AG09319 (cell line): ENCODE data around the gene IQCN.

Experiments used
- DNase-seq: peaks from one replicate; pipeline ENCODE4 v3.0.0-alpha.2; 2010; ENCODE audit warnings: low read depth; ENCODE audit errors: extremely low read depth
- TF ChIP-seq, protein P1 (sequence below): IDR thresholded peaks from 2 replicates; pipeline ENCODE4 v1.5.1; 2011; ENCODE audit warnings: low read depth, mild to moderate bottlenecking, inconsistent platforms, low read length, moderate library complexity

IQCN gene

DNA sequence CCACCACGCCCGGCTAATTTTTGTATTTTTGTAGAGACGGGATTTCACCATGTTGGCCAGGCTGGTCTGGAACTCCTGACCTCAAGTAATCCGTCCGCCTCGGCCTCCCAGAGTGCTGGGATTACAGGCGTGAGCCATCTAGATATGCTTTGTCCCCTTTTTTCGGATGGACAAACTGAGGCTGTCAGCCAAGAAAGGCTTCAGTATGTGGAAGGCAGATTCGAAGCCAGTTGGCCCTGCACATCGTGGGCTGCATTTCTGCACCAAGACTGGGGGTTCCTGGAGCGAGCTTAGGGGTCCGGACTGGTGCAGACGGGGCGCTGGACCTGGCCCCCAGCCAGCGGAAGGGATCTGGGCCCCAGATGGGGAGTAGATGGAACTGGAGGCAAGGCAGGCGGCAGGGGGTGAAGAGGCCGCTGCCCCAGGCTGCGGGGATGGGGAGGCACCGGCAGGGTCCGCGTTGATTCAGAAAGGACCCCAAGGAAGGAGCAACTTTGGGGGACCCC is 16.8 kb upstream of the IQCN start:
- DNase-seq, result no peak
- TF ChIP-seq, protein P1, sequence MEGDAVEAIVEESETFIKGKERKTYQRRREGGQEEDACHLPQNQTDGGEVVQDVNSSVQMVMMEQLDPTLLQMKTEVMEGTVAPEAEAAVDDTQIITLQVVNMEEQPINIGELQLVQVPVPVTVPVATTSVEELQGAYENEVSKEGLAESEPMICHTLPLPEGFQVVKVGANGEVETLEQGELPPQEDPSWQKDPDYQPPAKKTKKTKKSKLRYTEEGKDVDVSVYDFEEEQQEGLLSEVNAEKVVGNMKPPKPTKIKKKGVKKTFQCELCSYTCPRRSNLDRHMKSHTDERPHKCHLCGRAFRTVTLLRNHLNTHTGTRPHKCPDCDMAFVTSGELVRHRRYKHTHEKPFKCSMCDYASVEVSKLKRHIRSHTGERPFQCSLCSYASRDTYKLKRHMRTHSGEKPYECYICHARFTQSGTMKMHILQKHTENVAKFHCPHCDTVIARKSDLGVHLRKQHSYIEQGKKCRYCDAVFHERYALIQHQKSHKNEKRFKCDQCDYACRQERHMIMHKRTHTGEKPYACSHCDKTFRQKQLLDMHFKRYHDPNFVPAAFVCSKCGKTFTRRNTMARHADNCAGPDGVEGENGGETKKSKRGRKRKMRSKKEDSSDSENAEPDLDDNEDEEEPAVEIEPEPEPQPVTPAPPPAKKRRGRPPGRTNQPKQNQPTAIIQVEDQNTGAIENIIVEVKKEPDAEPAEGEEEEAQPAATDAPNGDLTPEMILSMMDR, result no peak

DNA sequence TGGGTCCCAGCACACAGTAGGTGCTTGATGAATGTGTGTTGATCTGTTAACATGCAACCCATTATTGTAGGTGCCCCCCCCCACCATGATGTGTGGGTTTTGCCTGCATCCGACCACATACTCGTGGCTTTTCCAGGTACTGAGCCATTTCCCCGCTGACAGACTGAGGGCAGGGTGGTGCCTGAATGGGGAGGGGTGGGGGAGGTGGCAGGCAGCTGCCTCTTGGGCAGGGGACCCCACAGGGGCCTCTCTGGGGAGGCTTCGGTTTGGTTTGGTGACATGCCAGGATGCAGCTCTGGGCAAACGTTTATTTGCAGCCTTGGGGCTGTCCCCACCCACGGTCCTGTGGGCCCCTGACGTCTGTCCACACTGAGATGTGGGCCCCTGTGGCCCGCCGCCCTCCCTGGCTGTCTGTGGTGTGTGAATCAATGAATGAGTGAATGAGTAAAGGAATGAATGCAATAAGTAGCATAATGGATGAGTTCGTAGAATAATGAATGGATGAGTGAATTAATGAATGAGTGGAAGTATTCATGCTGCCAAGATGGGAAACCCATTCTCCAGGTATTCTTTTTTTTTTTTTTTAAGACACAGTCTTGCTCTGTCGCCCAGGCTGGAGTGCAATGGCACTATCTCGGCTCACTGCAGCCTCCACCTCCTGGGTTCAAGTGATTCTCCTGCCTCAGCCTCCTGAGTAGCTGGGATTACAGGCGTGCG is 16.2 kb upstream of the IQCN start:
- TF ChIP-seq, protein P1, result no peak
- no peak for DNase-seq

DNA sequence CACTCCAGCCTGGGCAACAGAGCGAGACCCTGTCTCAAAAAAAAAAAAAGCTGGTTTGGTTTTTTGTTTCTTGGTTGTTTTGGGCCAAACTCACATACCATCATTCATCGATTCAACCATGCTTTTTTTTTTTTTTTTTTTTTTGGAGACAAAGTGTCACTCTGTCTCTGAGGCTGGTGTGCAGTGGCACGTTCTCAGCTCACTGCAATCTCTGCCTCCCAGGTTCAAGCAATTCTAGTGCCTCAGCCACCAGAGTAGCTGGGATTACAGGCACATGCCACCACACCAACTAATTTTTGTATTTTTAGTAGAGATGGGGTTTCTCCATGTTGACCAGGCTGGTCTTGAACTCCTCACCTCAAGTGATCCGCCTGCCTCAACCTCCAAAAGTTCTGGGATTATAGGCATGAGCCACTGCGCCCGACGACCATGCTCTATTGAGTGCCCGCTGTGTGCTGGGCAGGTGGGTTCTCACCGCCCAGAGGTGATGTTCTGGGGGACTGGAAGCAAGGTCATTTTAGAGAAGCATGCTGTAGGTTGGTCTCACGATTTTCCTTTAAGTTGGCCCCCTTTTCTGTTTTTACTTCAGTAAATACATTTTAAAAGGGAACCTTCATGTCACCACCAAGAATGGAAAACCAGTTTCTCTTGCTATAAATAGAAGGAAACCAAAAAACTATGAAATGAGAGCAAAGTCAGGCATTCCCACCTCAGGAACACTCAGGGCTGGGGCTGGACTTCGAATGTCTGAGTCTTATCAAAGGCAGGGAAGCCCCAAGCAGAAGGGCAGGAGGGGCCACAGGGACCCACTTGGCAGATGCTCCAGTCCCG is 15.4 kb upstream of the IQCN start:
- no peak for DNase-seq
- TF ChIP-seq, protein P1, result no peak

DNA sequence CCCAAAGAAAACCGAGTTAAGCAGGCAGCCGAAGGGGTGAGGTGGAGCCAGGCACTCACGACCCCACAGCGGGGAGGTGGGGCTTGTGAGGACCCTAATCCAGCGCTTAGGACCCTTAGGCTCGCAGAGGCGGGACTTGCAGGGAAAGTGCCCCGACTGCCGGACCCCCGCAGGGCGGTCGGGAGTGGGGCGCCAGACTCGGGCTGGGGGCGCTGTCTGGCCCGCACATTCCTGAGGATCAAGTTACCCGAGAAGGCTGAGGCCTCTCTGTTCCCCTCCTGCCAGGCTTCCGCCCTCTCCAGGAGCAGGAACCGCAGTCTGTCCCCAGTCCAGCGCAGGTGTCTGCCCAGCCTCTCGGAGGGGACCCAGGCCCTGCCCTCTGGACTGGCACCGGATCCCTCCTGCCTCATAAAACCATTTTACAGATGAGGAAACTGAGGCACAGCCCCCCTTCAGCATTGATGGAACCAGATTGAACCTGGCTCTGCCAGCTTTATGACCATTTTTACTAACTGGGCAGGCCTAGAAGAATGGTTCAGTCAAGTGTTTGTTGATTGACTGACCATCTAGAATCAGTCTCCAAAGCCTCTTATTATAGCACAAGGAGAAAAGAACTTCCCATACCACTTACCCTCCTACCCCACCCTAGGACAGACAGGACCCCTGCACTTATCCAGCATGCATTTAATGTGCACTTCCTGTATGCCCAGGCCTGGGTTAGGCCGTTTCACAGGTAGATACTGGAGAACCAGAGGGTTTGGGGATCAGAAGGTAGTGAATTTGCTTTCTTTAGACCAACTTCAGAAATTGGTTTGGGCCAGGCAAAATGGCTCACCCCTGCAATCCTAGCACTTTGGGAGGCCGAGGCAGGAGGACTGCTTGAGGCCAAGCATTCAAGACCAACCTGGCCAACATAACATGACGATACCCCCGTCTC is 13.9 kb upstream of the IQCN start:
- TF ChIP-seq, protein P1, result no peak
- no peak for DNase-seq

DNA sequence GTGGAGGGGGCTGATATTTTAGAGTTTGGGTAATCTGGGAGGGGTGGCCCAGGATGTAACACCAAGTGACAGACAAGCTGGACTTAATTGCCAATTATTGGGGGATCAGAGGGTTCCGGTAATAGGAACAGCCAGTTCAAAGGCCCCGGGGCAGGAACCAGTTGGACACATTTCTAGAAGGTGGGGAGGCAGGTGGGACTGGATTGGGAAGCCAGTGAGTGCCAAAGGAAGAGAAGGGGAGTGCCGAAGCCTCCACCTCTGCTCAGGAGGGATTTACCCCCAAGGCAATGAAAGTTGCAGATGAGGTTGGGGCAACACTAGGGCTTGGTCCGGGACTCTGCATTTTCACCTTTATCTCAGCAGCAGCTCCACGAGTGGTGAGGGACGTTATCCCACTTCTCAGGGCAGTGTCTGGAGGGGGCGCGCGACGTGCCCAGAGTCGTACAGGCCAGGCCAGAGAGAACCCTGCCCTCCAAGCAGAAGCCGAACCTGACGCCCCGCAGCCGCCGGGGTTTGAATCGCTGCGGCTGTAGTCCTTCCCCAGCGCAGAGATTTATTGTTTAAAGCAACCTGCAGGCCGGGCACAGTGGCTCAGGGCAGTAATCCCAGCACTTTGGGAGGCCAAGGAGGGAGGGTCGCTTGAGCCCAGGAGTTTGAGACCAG is 12.9 kb upstream of the IQCN start:
- DNase-seq, result no peak

DNA sequence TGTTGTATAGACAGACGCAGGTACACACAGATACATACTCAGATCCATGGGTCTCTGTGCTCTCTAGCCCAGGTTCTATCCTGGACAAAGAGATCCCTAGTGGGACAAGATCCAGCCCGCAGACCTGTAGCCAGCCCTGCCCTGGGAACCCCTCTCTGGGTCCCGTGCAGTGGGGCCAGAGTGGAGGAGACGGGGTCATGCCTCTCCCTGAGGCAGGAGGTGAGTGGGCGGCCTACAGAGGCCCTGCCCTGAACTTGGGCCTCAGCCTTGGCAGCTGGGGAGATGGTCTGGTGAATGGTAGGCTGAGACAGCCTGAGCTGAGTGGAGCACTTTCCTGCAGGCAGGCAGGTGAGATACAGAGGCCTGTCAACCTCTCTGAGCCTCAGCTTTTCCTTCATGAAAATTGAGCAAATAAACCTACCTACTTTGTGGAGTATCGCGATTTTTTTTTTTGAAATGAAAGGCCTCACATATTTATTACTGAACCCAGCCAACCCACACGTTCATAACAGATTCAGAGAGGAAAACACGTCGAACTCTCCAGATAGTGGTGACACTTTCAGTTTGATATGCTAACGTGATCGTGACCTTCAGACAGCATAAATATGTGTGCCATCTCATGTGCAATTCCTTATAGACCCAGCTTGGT is 10.6 kb upstream of the IQCN start:
- no peak for DNase-seq
- TF ChIP-seq, protein P1, result no peak

More for the DNA sequence above, 12.9 kb upstream of the IQCN start:
- TF ChIP-seq, protein P1, result no peak
